Thoracic aorta (tissue), 2 donors: ENCODE results near the gene POLL. TPM values are rescaled to one million over a fixed set of nuclear protein-coding genes. Genes with fewer than 3 reads are reported as not detected.

Source experiments
- ATAC-seq: fragments of 150-250 bp; one replicate; pipeline ENCODE4 v1.8.0; 2017; ENCODE audit warnings: low read depth; ENCODE audit not compliant: insufficient number of reproducible peaks, low FRiP score
- DNase-seq: peaks from one replicate; pipeline ENCODE4 v3.0.0-alpha.2; 2020; ENCODE audit warnings: low spot score
- H3K27ac ChIP-seq, 2 donors: fragments of 200-600 bp; sonication (generic); 1 replicate in 1 of 2; 2 replicates in 1 of 2; pipeline ENCODE4 v1.5.1; 2016; ENCODE audit warnings: mild to moderate bottlenecking in 2 of 2, moderate library complexity in 2 of 2
- H3K27me3 ChIP-seq: fragments of 200-600 bp; sonication (generic); replicated peaks from 2 replicates; pipeline ENCODE4 v1.6.0; 2016; ENCODE audit warnings: mild to moderate bottlenecking; ENCODE audit not compliant: insufficient read depth
- H3K36me3 ChIP-seq: fragments of 200-600 bp; sonication (generic); one replicate; pipeline ENCODE4 v1.5.1; 2016
- H3K4me1 ChIP-seq, 2 donors: fragments of 200-600 bp; sonication (generic); 1 replicate in 1 of 2; 2 replicates in 1 of 2; pipeline versions ENCODE4 v1.5.1 to v1.6.0; 2016; ENCODE audit warnings: low read depth in 2 of 2, mild to moderate bottlenecking in 1 of 2; ENCODE audit not compliant: control insufficient read depth in 1 of 2
- H3K4me3 ChIP-seq: fragments of 200-600 bp; sonication (generic); 2 replicates; pipeline ENCODE4 v1.5.1; 2016; ENCODE audit warnings: mild to moderate bottlenecking
- H3K9me3 ChIP-seq: fragments of 200-600 bp; sonication (generic); 2 replicates; pipeline ENCODE4 v1.5.1; 2016
- total RNA-seq, 2 donors: library from RNA; depleted of rRNA; stranded (reverse); fragments of >200 nt; gene quantifications; one replicate each; pipeline versions ENCODE4 v1.1.0 to v1.2.3, GENCODE V29; 2016
- TF ChIP-seq, protein P1 (sequence below): fragments of 200-600 bp; sonication (generic); IDR thresholded peaks from one replicate; pipeline ENCODE4 v1.5.1; 2019; ENCODE audit warnings: antibody characterized with exemption

POLL gene
- total RNA-seq, 2 donors from 2014 or later, result 22.3 to 37.0 TPM

DNA sequence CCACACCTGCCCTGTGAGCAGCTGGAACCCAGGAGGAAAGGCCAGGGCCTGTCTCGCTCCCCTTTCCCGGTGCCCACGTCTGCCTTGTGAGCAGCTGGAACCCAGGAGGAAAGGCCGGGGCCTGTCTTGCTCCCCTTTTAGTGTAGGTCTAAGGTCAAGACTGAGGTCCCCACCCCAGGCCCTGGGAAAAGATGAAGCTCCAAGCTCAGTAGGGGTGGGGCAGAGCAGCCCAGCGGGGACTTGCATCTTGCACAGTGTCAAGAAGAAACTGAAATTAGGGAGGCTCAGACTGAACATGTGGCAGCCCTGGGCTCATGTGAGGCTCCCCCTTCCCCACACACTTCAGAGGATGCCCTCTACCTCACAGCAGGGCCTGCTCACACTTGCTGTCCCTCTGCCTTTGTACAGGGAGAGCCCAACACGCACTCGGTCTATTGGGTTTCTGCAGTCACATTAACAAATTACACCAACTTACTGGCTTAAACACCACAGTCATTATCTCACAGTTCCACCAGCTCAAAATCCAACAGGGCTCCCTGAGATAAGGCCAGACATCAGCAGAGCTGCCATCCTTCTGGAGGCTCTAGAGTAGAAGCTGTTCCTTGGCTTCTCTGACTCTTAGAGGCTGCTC lies 12.4 kb downstream of the POLL start:
- DNase-seq (no peak), ATAC-seq (no peak)
- H3K9me3 ChIP-seq, result peaks cover 7% of the 10 kb centered on the region
- no peak overlapping the region for H3K27ac ChIP-seq
- H3K36me3 ChIP-seq, result peaks cover 7% of the 10 kb centered on the region
- peaks cover 0 to 4% of the 10 kb centered on the region in 2 donors for H3K4me1 ChIP-seq
- TF ChIP-seq, protein P1, sequence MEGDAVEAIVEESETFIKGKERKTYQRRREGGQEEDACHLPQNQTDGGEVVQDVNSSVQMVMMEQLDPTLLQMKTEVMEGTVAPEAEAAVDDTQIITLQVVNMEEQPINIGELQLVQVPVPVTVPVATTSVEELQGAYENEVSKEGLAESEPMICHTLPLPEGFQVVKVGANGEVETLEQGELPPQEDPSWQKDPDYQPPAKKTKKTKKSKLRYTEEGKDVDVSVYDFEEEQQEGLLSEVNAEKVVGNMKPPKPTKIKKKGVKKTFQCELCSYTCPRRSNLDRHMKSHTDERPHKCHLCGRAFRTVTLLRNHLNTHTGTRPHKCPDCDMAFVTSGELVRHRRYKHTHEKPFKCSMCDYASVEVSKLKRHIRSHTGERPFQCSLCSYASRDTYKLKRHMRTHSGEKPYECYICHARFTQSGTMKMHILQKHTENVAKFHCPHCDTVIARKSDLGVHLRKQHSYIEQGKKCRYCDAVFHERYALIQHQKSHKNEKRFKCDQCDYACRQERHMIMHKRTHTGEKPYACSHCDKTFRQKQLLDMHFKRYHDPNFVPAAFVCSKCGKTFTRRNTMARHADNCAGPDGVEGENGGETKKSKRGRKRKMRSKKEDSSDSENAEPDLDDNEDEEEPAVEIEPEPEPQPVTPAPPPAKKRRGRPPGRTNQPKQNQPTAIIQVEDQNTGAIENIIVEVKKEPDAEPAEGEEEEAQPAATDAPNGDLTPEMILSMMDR, result no peak
- no peak overlapping the region for H3K4me3 ChIP-seq
- H3K27me3 ChIP-seq, result no peaks in the 10 kb centered on the region

DNA sequence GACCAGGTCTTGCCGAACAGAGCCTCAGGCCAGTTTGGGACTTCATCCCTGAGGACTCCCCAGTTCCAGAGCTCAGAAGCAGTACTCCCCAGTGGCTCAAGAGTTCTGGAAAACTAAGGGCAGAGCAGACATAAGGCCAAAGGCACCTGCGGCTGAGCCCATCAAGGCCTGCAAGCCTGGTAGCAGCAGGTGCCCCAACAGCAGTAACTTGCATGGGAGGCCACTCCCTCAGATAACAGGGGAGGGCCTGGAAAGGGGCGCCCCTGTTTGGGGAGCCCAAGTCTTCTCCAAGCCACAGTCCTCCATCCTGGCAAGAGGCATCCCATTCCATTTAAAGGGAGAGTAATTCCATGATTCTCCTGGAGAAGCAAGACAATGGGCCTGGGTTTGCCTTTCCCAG lies 13.0 kb downstream of the POLL start:
- no peak overlapping the region for H3K4me3 ChIP-seq
- H3K4me1 ChIP-seq, result peaks cover 0 to 10% of the 10 kb centered on the region in 2 donors
- TF ChIP-seq, protein P1, result no peak
- no peak for ATAC-seq
- H3K9me3 ChIP-seq, result peaks cover 7% of the 10 kb centered on the region
- no peak overlapping the region for H3K27ac ChIP-seq
- peaks cover 1% of the 10 kb centered on the region for H3K36me3 ChIP-seq
- DNase-seq, result no peak
- H3K27me3 ChIP-seq, result no peaks in the 10 kb centered on the region

DNA sequence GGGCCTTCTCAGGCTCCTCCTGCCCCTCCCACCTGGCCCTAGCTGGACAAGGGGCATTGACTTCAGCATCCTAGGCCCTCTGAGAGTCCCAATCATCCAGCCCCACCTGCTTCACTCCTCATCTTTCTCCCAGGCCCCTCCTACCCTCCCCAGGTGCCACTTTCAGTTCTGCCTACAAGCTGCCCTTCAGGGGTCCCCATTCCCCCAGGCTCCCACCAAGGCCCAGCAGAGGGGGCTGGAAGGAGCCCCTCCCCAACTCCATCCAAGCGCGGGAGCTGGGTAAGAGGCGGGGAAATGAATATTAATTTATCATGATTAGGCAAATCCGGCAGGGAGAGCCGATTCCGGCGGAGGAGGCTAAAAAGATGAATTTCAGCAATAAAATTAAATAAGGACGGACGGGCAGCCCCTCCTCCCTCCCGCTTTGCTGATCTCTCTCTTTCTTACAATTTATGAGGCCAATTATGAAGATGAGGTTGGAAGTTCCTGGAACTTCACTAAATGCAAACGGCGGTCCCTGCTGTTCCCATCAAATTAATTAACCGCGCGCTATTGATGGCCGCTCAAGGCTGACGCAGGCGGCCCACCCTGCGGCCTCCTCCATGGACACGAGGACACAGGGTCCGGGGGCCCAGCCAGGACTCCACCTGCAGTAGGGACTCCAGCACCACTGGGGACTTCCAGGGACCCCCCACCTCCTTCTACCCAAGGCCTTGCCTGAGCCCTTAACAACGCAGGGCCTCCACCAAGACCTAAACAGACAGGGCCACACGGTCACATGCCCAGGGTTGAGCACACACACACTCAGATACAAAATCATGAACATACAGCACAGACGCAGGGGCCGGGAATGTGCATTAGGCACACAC lies 13.9 kb downstream of the POLL start:
- H3K4me3 ChIP-seq, result no peak overlapping the region
- no peak for ATAC-seq
- no peak for DNase-seq
- peaks cover 7% of the 10 kb centered on the region for H3K9me3 ChIP-seq
- no peak overlapping the region for H3K27ac ChIP-seq
- H3K4me1 ChIP-seq, result peaks cover 6 to 18% of the 10 kb centered on the region in 2 donors
- H3K36me3 ChIP-seq, result no peaks in the 10 kb centered on the region
- TF ChIP-seq, protein P1, result no peak
- H3K27me3 ChIP-seq, result no peaks in the 10 kb centered on the region

DNA sequence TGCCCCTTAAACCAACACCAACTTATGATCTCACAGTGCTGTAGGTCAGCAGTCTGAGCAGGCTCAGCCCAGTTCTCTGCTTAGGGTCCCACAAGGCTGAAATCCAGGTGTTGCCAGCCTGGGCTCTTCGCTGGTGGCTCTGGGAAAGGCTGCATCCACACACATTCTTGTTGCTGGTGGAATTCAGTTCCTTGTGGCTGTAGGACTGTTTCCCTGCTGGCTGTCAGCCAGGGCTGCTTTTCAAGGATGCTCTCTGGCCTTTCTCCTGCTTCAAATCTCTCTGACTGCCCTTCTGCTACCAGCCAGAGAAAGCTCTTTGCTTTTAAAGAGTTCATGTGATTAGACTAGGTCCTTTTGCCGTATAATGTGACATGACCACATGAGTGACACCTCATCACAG lies 15.3 kb downstream of the POLL start:
- peaks cover 6 to 18% of the 10 kb centered on the region in 2 donors for H3K4me1 ChIP-seq
- no peak for DNase-seq
- no peak overlapping the region for H3K4me3 ChIP-seq
- TF ChIP-seq, protein P1, result no peak
- peaks cover 7% of the 10 kb centered on the region for H3K9me3 ChIP-seq
- no peaks in the 10 kb centered on the region for H3K27me3 ChIP-seq
- no peaks in the 10 kb centered on the region for H3K36me3 ChIP-seq
- H3K27ac ChIP-seq, result no peak overlapping the region
- ATAC-seq, result no peak

DNA sequence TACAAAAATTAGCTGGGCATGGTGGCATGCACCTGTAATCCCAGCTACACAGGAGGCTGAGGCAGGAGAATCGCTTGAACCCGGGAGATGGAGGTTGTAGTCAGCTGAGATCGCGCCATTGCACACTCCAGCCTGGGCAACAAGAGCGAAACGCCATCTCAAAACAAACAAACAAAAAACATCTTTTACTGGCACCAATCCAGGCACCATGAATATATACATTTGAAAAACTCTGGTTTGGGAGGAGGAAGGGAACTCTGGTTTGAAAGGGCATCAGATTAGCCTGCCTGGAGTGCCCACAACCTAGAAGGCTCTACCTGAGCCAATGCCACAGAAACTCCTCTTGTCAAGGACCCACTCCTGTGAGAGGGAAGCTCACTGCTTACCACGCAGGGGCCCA lies 15.9 kb downstream of the POLL start:
- ATAC-seq (no peak), DNase-seq (no peak)
- TF ChIP-seq, protein P1, result no peak
- Histone ChIP-seq H3K4me3 (no peak overlapping the region), H3K36me3 (no peaks in the 10 kb centered on the region), H3K9me3 (peaks cover 7% of the 10 kb centered on the region), H3K27ac (no peak overlapping the region), H3K4me1 (peaks cover 6 to 18% of the 10 kb centered on the region in 2 donors), H3K27me3 (no peaks in the 10 kb centered on the region)
